T-helper 22 cell (primary cell): ENCODE measurements around the gene MYL12B.
"Not testable (repeated sequence)": the region's sequence is repeated elsewhere in the genome, so short reads cannot be mapped to it uniquely, and the experiment has no call there.

Experiments used
- DNase-seq: peaks from one replicate; pipeline ENCODE4 v3.0.0-alpha.2; 2020; ENCODE audit warnings: low read depth

The MYL12B gene

DNA sequence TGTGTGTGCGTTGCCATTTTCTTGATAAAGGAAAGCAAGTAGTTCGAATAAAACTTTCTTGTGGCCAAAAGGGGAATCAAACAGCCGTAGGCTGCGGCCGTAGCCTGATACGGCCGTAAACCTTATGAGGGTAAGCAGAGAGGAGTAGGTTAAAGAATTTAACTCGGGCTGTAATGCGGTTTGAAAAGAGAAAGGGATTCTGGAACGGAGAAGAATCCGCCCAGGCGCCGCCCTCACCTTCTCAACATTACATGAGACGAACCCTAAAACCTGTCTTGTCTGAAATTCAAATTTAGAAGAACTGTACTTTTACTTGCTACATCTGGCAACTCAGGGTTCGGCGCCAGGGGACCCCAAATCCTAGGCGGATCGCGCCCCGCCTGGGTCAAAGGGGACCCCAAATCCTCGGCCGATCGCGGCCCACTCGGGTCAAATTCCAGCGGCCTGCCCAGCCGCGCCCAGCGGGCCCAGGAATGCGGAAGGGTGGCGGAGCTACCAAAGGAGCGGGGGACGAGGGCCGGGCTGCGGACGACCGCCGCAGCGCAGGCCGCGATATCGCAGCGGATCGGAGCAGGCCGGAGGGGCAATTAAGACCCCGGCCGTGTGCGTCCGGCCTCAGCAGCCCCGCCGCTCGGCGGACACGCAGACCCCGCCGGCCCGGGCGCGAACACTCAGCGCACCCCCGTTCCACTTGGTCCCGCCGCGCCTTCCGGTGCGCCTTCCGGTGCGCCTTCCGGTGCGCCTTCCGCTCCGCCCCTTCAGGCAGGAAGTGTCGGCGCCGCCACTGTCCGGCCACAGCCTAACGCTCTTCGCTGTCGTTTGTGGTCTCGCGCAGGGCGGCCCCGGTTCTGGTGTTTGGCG is at the start of gene MYL12B:
Gene MYL12B, plus strand, starts transcription at position 761 of the 861 bp plus-strand sequence. CDS start 10,766 bp downstream, outside the sequence.
- DNase-seq, result peak; percentile 75

GRCh38 chr18:3212657-3213056 is 49.3 kb upstream of the MYL12B start:
- no peak for DNase-seq

DNA sequence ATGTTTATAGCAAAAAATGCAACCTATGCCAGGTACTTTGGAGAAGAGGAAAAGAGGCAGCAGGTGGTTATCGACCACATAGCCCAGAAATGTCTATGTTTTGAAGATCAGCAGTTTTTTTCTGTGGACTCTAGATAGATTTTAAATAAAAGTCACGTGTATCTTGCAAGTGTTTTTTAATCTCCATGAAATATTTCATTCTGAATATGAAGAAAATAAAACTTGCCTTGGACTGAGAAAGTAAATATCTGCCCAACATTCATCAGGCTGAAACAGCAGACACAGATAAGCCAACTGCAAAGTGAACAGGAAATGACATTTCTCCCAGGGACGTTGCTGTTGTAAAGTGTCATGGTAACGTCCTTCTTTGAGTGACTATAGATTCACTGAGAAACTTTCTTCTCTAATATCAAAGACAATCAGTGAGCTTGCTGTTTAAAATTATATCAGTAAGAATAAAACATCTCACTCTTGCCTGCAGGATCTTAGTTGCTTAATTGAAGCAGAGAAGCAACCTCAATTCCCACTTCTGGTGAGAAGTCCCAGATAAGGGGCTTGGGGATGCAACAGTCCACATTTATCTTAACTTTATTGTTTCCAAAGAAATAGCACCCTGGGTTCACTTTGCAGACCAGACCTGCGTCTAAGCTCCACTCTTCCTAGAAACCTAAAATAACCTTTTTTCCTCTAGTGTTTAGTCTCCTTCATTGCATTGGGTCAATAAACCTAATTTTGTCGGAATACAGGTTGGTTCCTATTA is 48.5 kb upstream of the MYL12B start:
- no peak for DNase-seq

DNA sequence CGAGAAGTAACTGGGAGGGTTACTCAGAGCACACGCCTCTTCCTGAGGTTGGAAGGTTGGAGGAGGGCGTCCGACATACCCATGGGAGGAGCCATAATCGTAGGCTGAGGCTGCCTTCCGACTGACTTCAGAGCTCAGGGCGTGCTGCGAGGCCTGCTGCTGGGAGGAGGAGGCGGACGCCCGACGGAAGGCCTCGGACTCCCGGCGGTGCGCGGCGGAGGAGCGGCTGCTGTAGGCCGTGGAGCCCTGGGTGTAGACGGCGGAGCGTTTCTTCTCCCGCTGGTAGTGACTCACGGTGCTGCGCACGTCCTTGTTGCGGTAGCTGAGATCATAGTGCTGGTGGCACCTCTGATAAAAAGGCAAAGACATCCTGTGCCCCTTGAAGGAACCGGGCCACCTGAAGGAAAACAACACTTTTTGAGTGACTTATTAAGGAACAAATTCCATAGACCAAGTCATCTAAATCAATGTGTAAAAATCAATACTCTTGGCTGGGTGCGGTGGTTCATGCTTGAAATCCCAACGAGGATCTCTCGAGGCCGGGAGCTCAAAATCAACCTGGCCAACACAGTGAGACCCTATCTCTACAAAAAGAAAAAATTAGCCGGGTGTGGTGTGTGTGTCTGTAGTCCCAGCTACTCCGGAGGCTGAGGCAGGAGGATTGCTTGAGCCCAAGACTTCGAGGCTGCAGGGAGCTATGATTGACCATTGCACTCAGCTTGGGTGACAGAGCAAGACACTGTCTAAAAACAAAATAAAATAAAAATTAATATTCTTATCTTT is 46.9 kb upstream of the MYL12B start:
- no peak for DNase-seq

DNA sequence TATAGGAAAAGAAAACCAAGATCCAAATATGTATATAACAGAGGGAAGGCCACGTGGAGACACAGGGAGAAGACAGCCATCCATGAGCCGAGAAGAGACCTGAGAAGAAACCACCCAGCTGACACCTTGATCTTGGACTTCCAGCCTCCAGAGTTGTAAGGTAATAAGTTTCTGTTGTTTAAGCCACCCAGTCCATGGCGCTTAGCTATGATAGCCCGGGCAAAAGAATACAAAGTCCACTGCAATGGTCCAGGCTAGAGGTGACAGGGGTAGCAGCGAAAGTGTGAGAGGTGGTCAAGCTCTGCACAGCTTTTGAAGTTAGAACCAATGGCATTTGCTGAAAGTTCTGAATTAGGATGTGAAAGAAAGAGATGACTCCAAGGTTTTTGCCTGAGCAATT is 44.9 kb upstream of the MYL12B start:
- DNase-seq, result no peak

- no peak for DNase-seq
Observed at GRCh38 chr18:3217948-3218647, 43.8 kb upstream of the MYL12B start.

GRCh38 chr18:3218819-3219218 is 43.1 kb upstream of the MYL12B start:
- no peak for DNase-seq

GRCh38 chr18:3219241-3219630 is 42.7 kb upstream of the MYL12B start:
- DNase-seq, result no peak

- no peak for DNase-seq
Observed at GRCh38 chr18:3219631-3220335, 42.1 kb upstream of the MYL12B start, which contains the start of gene MYOM1. Gene MYOM1 (minus strand): TSS chr18:3219968. CDS start chr18:3215223, 4,745 bp downstream.

DNA sequence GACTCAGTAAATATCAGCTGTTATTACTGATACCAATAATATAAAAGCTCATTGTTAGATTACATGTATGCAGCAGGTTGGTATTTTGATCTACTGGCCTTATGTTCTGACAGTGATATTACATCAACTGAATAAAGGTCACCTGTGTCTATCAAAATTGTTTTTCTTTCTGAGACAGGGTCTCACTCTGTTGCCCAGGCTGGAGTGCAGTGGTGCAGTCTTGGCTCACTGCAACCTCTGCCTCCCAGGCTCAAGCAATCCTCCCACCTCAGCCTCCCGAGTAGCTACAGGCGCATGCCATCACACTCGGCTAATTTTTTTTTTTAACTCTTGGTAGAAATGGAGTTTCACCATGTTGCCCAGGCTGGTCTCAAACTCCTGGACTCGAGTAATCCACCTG is 41.1 kb upstream of the MYL12B start:
- not testable (repeated sequence) for DNase-seq

- DNase-seq, result no peak
Observed at GRCh38 chr18:3221496-3221895, 40.4 kb upstream of the MYL12B start.

DNA sequence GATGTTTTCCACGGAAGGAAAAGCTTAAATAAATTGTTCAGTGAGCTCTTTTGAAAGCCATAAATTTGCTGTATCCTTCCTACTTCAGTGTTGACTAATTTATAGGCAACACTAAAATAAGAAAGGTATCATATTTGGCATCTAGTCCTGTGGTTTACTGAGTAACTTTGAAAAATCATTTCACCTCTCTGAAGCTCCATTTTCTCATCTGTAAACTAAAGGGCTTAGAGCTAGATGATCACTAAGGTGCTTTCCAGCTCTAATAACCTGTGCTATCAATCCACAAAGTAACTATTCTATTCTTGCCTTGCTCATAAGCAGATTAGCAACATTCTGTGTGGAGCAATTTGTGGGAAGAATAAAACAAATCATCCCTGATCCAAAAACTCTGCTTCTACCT is 38.6 kb upstream of the MYL12B start:
- DNase-seq, result no peak

DNA sequence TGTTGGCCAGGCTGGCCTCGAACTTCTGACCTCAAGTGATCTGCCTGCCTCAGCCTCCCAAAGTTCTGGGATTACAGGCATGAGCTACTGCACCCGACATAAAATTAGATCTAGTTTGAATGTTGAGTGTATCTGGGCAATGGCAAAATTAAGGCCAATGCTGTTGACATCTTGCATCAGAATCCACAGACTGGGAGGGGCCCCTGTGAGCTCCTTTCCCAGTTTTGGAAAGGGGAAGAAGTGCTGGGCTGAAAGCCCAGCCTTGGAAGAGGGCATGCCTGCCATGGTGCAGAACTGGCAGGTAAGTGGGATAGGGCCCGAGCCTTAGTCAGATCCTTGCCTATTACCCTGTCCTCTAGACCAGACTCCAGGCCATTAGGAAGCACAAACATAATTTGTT is 37.7 kb upstream of the MYL12B start:
- no peak for DNase-seq

GRCh38 chr18:3225588-3225987 is 36.3 kb upstream of the MYL12B start:
- no peak for DNase-seq

- DNase-seq, result no peak
Observed at GRCh38 chr18:3226048-3226447, 35.9 kb upstream of the MYL12B start.

DNA sequence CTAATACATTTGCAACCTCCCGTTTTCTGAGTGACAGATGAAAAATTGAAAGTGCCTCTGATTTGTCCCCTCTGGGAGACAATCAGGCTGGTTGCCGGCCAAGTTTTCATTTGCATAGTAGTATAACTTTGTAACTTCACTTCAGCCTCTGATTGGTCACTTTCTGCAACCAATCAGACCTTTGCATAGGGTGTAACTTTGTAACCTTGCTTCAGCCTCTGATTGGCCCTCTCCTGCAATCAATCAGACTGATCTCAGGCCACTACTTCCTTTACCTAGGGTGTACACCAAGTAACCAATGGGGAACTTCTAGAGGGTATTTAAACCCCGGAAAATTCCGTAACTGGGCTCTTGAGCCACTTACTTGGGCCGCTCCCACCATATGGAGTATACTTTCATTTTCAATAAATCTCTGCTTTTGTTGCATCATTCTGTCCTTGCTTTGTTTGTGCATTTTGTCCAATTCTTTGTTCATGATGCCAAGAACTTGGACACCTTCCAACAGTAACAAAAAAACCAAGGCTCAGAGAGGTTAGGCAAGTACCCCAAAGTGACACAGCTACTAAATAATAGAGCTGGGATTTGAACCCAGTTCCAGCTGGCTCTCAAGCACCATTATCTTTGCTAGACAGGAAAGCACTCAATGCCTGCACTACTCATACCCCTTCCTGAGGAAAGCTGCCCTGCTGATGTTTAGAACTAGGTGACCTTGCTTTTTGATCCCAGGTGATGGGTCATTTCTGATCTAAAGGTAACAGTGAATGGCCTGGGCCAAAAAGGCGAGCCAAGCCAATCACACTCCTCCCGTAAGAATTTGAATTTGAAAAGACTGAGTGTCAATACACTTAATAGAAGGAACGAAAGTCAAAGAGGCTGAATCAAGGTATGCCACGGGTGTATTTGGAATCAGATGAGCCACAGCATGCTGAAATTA is 31.3 kb upstream of the MYL12B start:
- DNase-seq, result no peak

GRCh38 chr18:3233004-3233403 is 28.9 kb upstream of the MYL12B start:
- no peak for DNase-seq

DNA sequence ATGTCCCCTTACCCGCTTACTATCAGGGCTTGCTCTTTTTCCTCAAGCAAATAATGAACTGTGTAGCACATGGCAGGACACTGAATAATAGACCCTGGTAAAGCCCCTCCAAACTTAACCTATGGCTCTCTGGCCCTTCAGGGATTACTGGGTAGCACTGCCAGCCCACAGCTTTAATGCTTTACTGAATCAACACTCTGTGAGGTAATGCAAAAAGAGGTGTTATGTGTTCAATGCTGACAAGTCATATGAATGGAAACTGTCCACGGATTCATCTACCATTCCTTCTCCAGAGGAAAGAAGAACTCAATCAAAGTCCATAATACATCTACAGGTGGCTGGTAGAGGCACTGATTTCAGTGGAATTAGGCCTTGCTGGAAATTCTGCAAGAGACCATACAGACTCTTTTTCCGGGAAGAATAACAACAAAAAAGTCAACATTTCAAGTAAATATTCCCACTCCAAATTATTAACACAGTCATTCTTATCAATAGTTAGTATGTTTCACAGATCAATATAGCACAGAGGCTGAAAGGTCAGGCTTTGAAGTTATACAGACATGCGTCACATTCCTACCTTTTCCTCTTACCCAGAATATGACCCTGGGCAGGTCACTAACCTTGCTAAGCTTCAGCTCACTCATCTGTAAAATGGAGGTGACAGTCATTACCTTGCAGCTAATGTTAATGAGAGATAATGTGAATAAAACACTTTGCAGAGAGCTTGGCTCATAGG is 28.3 kb upstream of the MYL12B start:
- DNase-seq, result no peak

GRCh38 chr18:3234457-3234856 is 27.5 kb upstream of the MYL12B start:
- DNase-seq, result no peak
